Endothelial cell of umbilical vein (primary cell): ENCODE results near the gene PARP16. TPM values are rescaled to one million over a fixed set of nuclear protein-coding genes. Genes with fewer than 3 reads are reported as not detected.
"Not testable (repeated sequence)": the region's sequence is repeated elsewhere in the genome, so short reads cannot be mapped to it uniquely, and the experiment has no call there.

ENCODE experiments used
- BruUV-seq: library from RNA; stranded (reverse); fragments of 400-500 nt; replicated peaks from 2 replicates; lab custom pipeline; 2021; lab: Mats Ljungman, UMichigan
- CTCF ChIA-PET: fragments of 300-600, 350-600 bp; sonication (Branson Sonifier 250); formaldehyde crosslinking; loops from one replicate; lab custom pipeline; 2021; ENCODE audit warnings: antibody characterized with exemption, inconsistent platforms; lab: Charles Lee
- POLR2A ChIA-PET: fragments of 300-600, 350-600 bp; sonication (Branson Sonifier 250); formaldehyde crosslinking; loops from one replicate; lab custom pipeline; 2021; ENCODE audit warnings: antibody characterized with exemption, inconsistent platforms; lab: Charles Lee
- DNase-seq: peaks from one replicate; pipeline ENCODE4 v3.0.0-alpha.2; 2011; ENCODE audit warnings: low read depth, low spot score
- FAIRE-seq: peaks from 2 replicates; lab custom pipeline; 2011; peaks lifted over from hg19 to GRCh38; lab: Jason Lieb, UNC
- H2AFZ ChIP-seq: 2 replicates; pipeline ENCODE4 v1.6.0; 2012; ENCODE audit warnings: low read depth, low read length, control low read depth, inconsistent platforms
- H3K27ac ChIP-seq: 2 replicates; pipeline ENCODE4 v1.5.1; 2011; ENCODE audit warnings: low read depth, mild to moderate bottlenecking, control low read depth, low read length, moderate library complexity; ENCODE audit not compliant: insufficient read depth
- H3K27me3 ChIP-seq, 2 experiments: 2 replicates each; pipeline versions ENCODE4 v1.6.0 to v1.6.1; 2011; ENCODE audit warnings: low read length in 2 of 2, mixed read lengths in 1 of 2; ENCODE audit not compliant: control insufficient read depth in 2 of 2, insufficient read depth in 2 of 2
- H3K36me3 ChIP-seq, 2 experiments: 2 replicates in 1 of 2; 3 replicates in 1 of 2; pipeline ENCODE4 v1.5.1; 2011; ENCODE audit warnings: low read length in 2 of 2, mild to moderate bottlenecking in 1 of 2, moderate library complexity in 1 of 2; ENCODE audit not compliant: control insufficient read depth in 2 of 2, insufficient read depth in 2 of 2; ENCODE audit errors: extremely low read depth in 1 of 2
- H3K4me1 ChIP-seq: 3 replicates; pipeline ENCODE4 v1.5.1; 2011; ENCODE audit warnings: mild to moderate bottlenecking, low read length; ENCODE audit not compliant: control insufficient read depth, insufficient read depth; ENCODE audit errors: extremely low read depth
- H3K4me2 ChIP-seq: 2 replicates; pipeline ENCODE4 v1.6.1; 2011; ENCODE audit warnings: low read length, control low read depth, mixed read lengths; ENCODE audit not compliant: insufficient read depth
- H3K4me3 ChIP-seq, 3 experiments: fragments of 200-600 bp in 1 of 3; sonication (generic), shearing (Covaris generic) in 1 of 3; replicated peaks in 1 of 3; 2 replicates each; pipeline ENCODE4 v1.5.1; 2011 to 2016; ENCODE audit warnings: control low read depth in 3 of 3, low read length in 3 of 3, mild to moderate bottlenecking in 2 of 3, inconsistent platforms in 1 of 3, low read depth in 1 of 3, moderate library complexity in 1 of 3; ENCODE audit not compliant: insufficient read depth in 1 of 3
- H3K79me2 ChIP-seq: 2 replicates; pipeline ENCODE4 v1.6.0; 2012; ENCODE audit warnings: low read length, inconsistent platforms; ENCODE audit not compliant: control insufficient read depth, insufficient read depth
- H3K9ac ChIP-seq: replicated peaks from 2 replicates; pipeline ENCODE3; 2011; ENCODE audit warnings: low read length, control low read depth; ENCODE audit not compliant: insufficient read depth; ENCODE audit errors: extremely low read depth
- H3K9me1 ChIP-seq: replicated peaks from 3 replicates; pipeline ENCODE4 v1.6.0; 2011; ENCODE audit warnings: mild to moderate bottlenecking, low read length; ENCODE audit not compliant: control insufficient read depth, insufficient read depth; ENCODE audit errors: extremely low read depth
- H3K9me3 ChIP-seq: replicated peaks from 2 replicates; pipeline ENCODE4 v1.5.1; 2012; ENCODE audit warnings: low read length, inconsistent platforms; ENCODE audit not compliant: control insufficient read depth, insufficient read depth
- H4K20me1 ChIP-seq: replicated peaks from 2 replicates; pipeline ENCODE3; 2011; ENCODE audit warnings: mild to moderate bottlenecking, low read length; ENCODE audit not compliant: control insufficient read depth, insufficient read depth; ENCODE audit errors: extremely low read depth
- CTCF ChIP-seq, 2 donors: IDR thresholded peaks; 1 replicate in 1 of 2; 2 replicates in 1 of 2; pipeline ENCODE4 v1.5.1; 2011; ENCODE audit warnings: low read length in 2 of 2, mild to moderate bottlenecking in 2 of 2, moderate library complexity in 2 of 2, control low read depth in 1 of 2, inconsistent platforms in 1 of 2, low read depth in 1 of 2; ENCODE audit not compliant: insufficient read depth in 1 of 2; ENCODE audit errors: extremely low read depth in 1 of 2
- EZH2 ChIP-seq: IDR thresholded peaks from 2 replicates; pipeline ENCODE4 v1.6.1; 2012; ENCODE audit warnings: borderline replicate concordance, low read depth, mild to moderate bottlenecking, moderate library complexity, low read length, inconsistent platforms; ENCODE audit not compliant: severe bottlenecking
- FOS ChIP-seq: IDR thresholded peaks from 2 replicates; pipeline ENCODE4 v1.6.1; 2011; ENCODE audit warnings: mild to moderate bottlenecking, low read length, moderate library complexity, borderline replicate concordance; ENCODE audit not compliant: insufficient read depth
- GATA2 ChIP-seq: IDR thresholded peaks from 2 replicates; pipeline ENCODE4 v1.7.0; 2011; ENCODE audit warnings: low read depth, mild to moderate bottlenecking, moderate library complexity, mixed read lengths, low read length; ENCODE audit not compliant: insufficient read length, insufficient read depth
- JUN ChIP-seq: IDR thresholded peaks from 2 replicates; pipeline ENCODE4 v1.6.1; 2011; ENCODE audit warnings: borderline replicate concordance, low read depth; ENCODE audit not compliant: insufficient read length, insufficient read depth
- MYC ChIP-seq: IDR thresholded peaks from one replicate; pipeline ENCODE4 v1.6.1; 2011; ENCODE audit warnings: mild to moderate bottlenecking, low read depth, low read length
- POLR2A ChIP-seq: IDR thresholded peaks from 2 replicates; pipeline ENCODE4 v1.6.1; 2012; ENCODE audit warnings: low read depth, mild to moderate bottlenecking, control low read depth, low read length
- POLR2AphosphoS5 ChIP-seq: IDR thresholded peaks from 2 replicates; pipeline ENCODE4 v1.6.1; 2012; ENCODE audit warnings: low read depth, mild to moderate bottlenecking, control low read depth, low read length, moderate library complexity; ENCODE audit not compliant: insufficient read depth
- dilution Hi-C: fragments of 300-500 bp; cut with MboI; formaldehyde crosslinking; loops from one replicate; pipeline ENCODE4 v1.15.0; 2019; ENCODE audit warnings: low sequenced_read_pairs; ENCODE audit not compliant: extremely low pct_ligation_motif_present
- intact Hi-C: fragments of 100-400 bp; cut with micrococcal nuclease; formaldehyde crosslinking; loops from one replicate; pipeline ENCODE4 v1.10.0; 2022
- polyA plus RNA-seq, 4 experiments: library from polyadenylated mRNA; depleted of rRNA in 3 of 4; stranded (reverse) in 3 of 4; unstranded in 1 of 4; fragments of >200 nt; gene quantifications; 2 replicates each; pipeline versions ENCODE4 v1.2.1 to v1.2.3, GENCODE V29; 2011 to 2012; ENCODE audit warnings: missing spikeins in 1 of 4
- total RNA-seq: library from RNA; stranded (reverse); gene quantifications from 2 replicates; pipeline ENCODE4 v1.2.3, GENCODE V29; 2021
- TF ChIP-seq, protein P1 (sequence below): IDR thresholded peaks from 2 replicates; pipeline ENCODE4 v1.6.1; 2011; ENCODE audit not compliant: insufficient read depth, insufficient read length

Gene PARP16
- total and polyA plus RNA-seq, 2 donors (not counting 3 experiments of a cell fraction or from before 2014, with no cell fraction given) = 3.9 to 6.3 TPM

DNA sequence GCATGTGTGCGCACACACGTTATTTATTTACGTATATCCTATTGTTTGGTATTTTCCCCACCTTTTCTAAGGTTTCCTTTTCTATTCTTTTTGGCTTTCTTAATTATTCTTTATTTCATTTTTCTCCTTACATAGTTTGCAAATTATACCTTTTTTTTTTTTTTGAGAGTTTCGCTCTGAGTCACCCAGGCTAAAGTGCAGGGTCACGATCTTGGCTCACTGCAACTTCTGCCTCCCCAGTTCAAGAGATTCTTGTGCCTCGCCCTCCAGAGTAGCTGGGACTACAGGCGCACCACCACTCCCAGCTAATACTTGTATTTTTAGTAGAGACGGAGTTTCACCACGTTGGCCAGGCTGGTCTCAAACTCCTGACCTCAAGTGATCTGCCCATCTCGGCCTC is 55.4 kb downstream of the PARP16 start:
- DNase-seq = no peak
- Histone ChIP-seq H3K79me2 (no peaks in the 10 kb centered on the region), H3K27ac (no peak overlapping the region), H3K4me1 (no peaks in the 10 kb centered on the region), H3K4me3 (no peak overlapping the region), H4K20me1 (no peaks in the 10 kb centered on the region), H3K9me3 (no peaks in the 10 kb centered on the region), H2AFZ (no peak overlapping the region), H3K4me2 (no peak overlapping the region), H3K27me3 (no peaks in the 10 kb centered on the region), H3K36me3 (no peaks in the 10 kb centered on the region), H3K9ac (no peak overlapping the region), H3K9me1 (no peaks in the 10 kb centered on the region)
- no peak for FAIRE-seq
- dilution Hi-C loops (no loop called here), intact Hi-C loops (no loop called here)
- CTCF ChIA-PET = no interaction called here
- no TSS peak for BruUV-seq
- POLR2A ChIA-PET = no interaction called here
- no peak for TF ChIP-seq GATA2
- TF ChIP-seq POLR2AphosphoS5 = no peak
- TF ChIP-seq FOS = no peak
- TF ChIP-seq, protein P1, sequence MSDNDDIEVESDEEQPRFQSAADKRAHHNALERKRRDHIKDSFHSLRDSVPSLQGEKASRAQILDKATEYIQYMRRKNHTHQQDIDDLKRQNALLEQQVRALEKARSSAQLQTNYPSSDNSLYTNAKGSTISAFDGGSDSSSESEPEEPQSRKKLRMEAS = no peak
- TF ChIP-seq POLR2A = no peak
- no peak for TF ChIP-seq EZH2
- no peak for TF ChIP-seq MYC
- no peak for TF ChIP-seq CTCF (IDR thresholded peaks at IDR 0.05; ENCODE audit: extremely low read depth in 1 of 2, insufficient read depth in 1 of 2, low read depth in 1 of 2, low read length in 2 of 2)
- no peak for TF ChIP-seq JUN

DNA sequence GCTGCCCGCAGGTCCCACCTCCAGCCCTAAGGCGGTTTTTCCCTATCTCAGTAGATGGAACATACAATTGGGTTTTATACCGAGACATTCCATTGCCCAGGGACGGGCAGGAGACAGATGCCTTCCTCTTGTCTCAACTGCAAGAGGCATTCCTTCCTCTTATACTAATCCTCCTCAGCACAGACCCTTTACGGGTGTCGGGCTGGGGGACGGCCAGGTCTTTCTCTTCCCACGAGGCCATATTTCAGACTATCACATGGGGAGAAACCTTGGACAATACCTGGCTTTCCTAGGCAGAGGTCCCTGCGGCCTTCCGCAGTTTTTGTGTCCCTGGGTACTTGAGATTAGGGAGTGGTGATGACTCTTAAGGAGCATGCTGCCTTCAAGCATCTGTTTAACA is 59.8 kb downstream of the PARP16 start:
- H3K4me2 ChIP-seq, H3K4me3 ChIP-seq, intact Hi-C loops, H3K9ac ChIP-seq, DNase-seq, dilution Hi-C loops, BruUV-seq, FAIRE-seq, CTCF ChIA-PET, H4K20me1 ChIP-seq, H3K9me1 ChIP-seq, H3K4me1 ChIP-seq, H2AFZ ChIP-seq, H3K27me3 ChIP-seq, H3K9me3 ChIP-seq, H3K79me2 ChIP-seq, H3K27ac ChIP-seq, H3K36me3 ChIP-seq, POLR2A ChIA-PET: not testable (repeated sequence)
